ENCODE results near the gene CADM1.

DNA sequence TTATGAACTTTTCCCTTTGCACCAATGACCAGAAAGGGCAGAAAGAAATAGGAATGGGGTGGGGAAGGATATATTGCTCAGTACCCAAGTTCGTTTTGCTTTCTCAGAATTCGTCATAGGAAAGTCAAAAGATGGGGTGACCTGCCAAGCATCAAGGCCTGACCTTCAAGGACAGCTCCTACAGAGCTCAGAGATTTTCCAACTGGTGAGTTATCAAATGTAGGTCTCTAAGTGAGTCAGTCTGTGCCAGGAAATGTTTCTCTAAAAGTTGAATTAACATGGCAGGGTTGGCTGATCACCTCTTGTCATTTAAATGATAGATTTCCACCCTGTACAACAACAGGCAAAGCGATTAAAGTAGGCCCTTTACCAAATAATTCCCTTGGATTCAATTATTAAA lies 307.2 kb downstream of the CADM1 start:
- TF ChIP-seq, protein P1, sequence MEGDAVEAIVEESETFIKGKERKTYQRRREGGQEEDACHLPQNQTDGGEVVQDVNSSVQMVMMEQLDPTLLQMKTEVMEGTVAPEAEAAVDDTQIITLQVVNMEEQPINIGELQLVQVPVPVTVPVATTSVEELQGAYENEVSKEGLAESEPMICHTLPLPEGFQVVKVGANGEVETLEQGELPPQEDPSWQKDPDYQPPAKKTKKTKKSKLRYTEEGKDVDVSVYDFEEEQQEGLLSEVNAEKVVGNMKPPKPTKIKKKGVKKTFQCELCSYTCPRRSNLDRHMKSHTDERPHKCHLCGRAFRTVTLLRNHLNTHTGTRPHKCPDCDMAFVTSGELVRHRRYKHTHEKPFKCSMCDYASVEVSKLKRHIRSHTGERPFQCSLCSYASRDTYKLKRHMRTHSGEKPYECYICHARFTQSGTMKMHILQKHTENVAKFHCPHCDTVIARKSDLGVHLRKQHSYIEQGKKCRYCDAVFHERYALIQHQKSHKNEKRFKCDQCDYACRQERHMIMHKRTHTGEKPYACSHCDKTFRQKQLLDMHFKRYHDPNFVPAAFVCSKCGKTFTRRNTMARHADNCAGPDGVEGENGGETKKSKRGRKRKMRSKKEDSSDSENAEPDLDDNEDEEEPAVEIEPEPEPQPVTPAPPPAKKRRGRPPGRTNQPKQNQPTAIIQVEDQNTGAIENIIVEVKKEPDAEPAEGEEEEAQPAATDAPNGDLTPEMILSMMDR (IDR thresholded peaks at IDR 0.05; ENCODE audit: low read depth, low read length) = no peak
- TF ChIP-seq EZH2phosphoT487 (IDR thresholded peaks at IDR 0.05; ENCODE audit: low read depth) = no peak

Data from OCI-LY3 (cell line).